Panc1 (cell line): ENCODE measurements around the gene CHSY1. TPM values are rescaled to one million over a fixed set of nuclear protein-coding genes. Genes with fewer than 3 reads are reported as not detected.

Source experiments
- ATAC-seq: fragments of 200-7000 bp; cut with Tn5 transposase; 2 replicates; pipeline ENCODE4 v1.9.1; 2020; ENCODE audit warnings: mild to moderate bottlenecking, moderate library complexity
- BruUV-seq: library from RNA; stranded (reverse); fragments of 400-500 nt; replicated peaks from 2 replicates; lab custom pipeline; 2021; lab: Mats Ljungman, UMichigan
- CTCF ChIA-PET: fragments of 300-600 bp; sonication (Branson Sonifier 250); formaldehyde crosslinking; loops from one replicate; lab custom pipeline; 2022; ENCODE audit warnings: antibody characterized with exemption; lab: Charles Lee
- POLR2A ChIA-PET: fragments of 300-600 bp; sonication (Branson Sonifier 250); formaldehyde crosslinking; loops from one replicate; lab custom pipeline; 2022; ENCODE audit warnings: antibody characterized with exemption; lab: Charles Lee
- DNase-seq: peaks from one replicate; pipeline ENCODE4 v3.0.0-alpha.2; 2010; ENCODE audit warnings: low read depth, low spot score
- H3K27ac ChIP-seq: 2 replicates; pipeline ENCODE4 v1.5.1; 2011; ENCODE audit warnings: mild to moderate bottlenecking, low read length, inconsistent platforms
- H3K27me3 ChIP-seq: fragments of 200-500 bp; sonication (Bioruptor generic); 2 replicates; pipeline ENCODE4 v1.6.0; 2014; ENCODE audit warnings: low read length, inconsistent platforms; ENCODE audit not compliant: control insufficient read depth, insufficient read depth
- H3K36me3 ChIP-seq: fragments of 200-500 bp; sonication (Bioruptor generic); 2 replicates; pipeline ENCODE4 v1.5.1; 2014; ENCODE audit warnings: inconsistent platforms, mild to moderate bottlenecking, low read length, moderate library complexity; ENCODE audit not compliant: control insufficient read depth, insufficient read depth
- H3K4me1 ChIP-seq: 2 replicates; pipeline ENCODE4 v1.5.1; 2011; ENCODE audit warnings: inconsistent platforms, mild to moderate bottlenecking, low read length, moderate library complexity; ENCODE audit not compliant: control insufficient read depth, insufficient read depth
- H3K4me3 ChIP-seq, 2 experiments: 2 replicates each; pipeline ENCODE4 v1.5.1; 2011 to 2012; ENCODE audit warnings: low read depth in 2 of 2, low read length in 2 of 2, mild to moderate bottlenecking in 2 of 2, inconsistent platforms in 1 of 2, moderate library complexity in 1 of 2
- H3K9me3 ChIP-seq: fragments of 200-500 bp; sonication (Bioruptor generic); 2 replicates; pipeline ENCODE4 v1.5.1; 2014; ENCODE audit warnings: low read depth, mild to moderate bottlenecking, inconsistent platforms, low read length, moderate library complexity; ENCODE audit not compliant: control insufficient read depth, insufficient read depth
- CTCF ChIP-seq: fragments of 450-650 bp; IDR thresholded peaks from 2 replicates; pipeline ENCODE4 v1.5.1; 2017; ENCODE audit warnings: mild to moderate bottlenecking
- POLR2AphosphoS5 ChIP-seq: IDR thresholded peaks from 2 replicates; pipeline ENCODE4 v1.6.1; 2012; ENCODE audit warnings: mild to moderate bottlenecking, low read depth, low read length, moderate library complexity
- REST ChIP-seq, 2 experiments: IDR thresholded peaks; 2 replicates each; pipeline ENCODE4 v1.6.1; 2011 to 2012; ENCODE audit warnings: low read depth in 2 of 2, control low read depth in 1 of 2, low read length in 1 of 2, mild to moderate bottlenecking in 1 of 2, moderate library complexity in 1 of 2; ENCODE audit not compliant: insufficient read depth in 1 of 2
- SIN3A ChIP-seq: IDR thresholded peaks from 2 replicates; pipeline ENCODE4 v1.6.1; 2012; ENCODE audit warnings: low read depth, mild to moderate bottlenecking, low read length, moderate library complexity, borderline replicate concordance; ENCODE audit not compliant: insufficient read depth
- TCF7L2 ChIP-seq: IDR thresholded peaks from 2 replicates; pipeline ENCODE4 v1.6.1; 2011; ENCODE audit warnings: mild to moderate bottlenecking, low read depth, low read length, inconsistent platforms
- in situ Hi-C: cut with HindIII; loops from 2 replicates; pipeline ENCODE4 v1.10.0; 2016; ENCODE audit warnings: low sequenced_read_pairs, low pct_unique_long_range_greater_than_20kb
- intact Hi-C: fragments of 100-400 bp; cut with micrococcal nuclease; formaldehyde crosslinking; loops from one replicate; pipeline ENCODE4 v1.10.0; 2022; ENCODE audit not compliant: unreplicated experiment
- total RNA-seq: library from RNA; stranded (reverse); gene quantifications from one replicate; pipeline ENCODE4 v1.2.1, GENCODE V29; 2021; ENCODE audit not compliant: unreplicated experiment

CHSY1 gene
- total RNA-seq, 1 experiment from 2014 or later, result 50.8 TPM

- DNase-seq (no peak), ATAC-seq (peak; percentile 92)
- H3K9me3 ChIP-seq, result no peaks in the 10 kb centered on the region
- POLR2A ChIA-PET, result no interaction called here
- intact Hi-C loops, result loop anchor here (5.0 kb wide), 2 partner anchors 197 to 282 kb away; no protein-coding TSS in a partner anchor
- H3K36me3 ChIP-seq, result peaks cover 25% of the 10 kb centered on the region
- BruUV-seq, result no TSS peak
- H3K27me3 ChIP-seq, result no peaks in the 10 kb centered on the region
- peaks cover 25% of the 10 kb centered on the region for H3K4me1 ChIP-seq
- CTCF ChIA-PET, result interaction anchor here (0.6 kb wide), 1 partner anchor 954 kb away, joined by 5 read pairs; no protein-coding TSS in a partner anchor
- TF ChIP-seq SIN3A (peak; percentile 98; the same call in 1 of the 2 replicates), POLR2AphosphoS5 (peak; percentile 88), CTCF (no peak), TCF7L2 (peak; percentile 63; the same call in 1 of the 2 replicates)
- H3K27ac ChIP-seq, result peak within 1 kb of the TSS; percentile 97
- in situ Hi-C loops, result no loop called here
- peak within 1 kb of the TSS; percentile 89 to 90 for H3K4me3 ChIP-seq
Measured at GRCh38 chr15:101294731-101295606, 43.1 kb upstream of the CHSY1 start, which contains the start of gene SNRPA1. Gene SNRPA1, minus strand, starts transcription at chr15:101295248. Its CDS starts 70 bp downstream, at chr15:101295178.

- DNase-seq (no peak), ATAC-seq (no peak)
- Histone ChIP-seq H3K27ac (peak overlapping the region; percentile 97), H3K27me3 (no peaks in the 10 kb centered on the region), H3K4me3 (peak overlapping the region; percentile 89 to 90), H3K9me3 (no peaks in the 10 kb centered on the region), H3K4me1 (peaks cover 23% of the 10 kb centered on the region), H3K36me3 (peaks cover 30% of the 10 kb centered on the region)
- in situ Hi-C loops (no loop called here), intact Hi-C loops (no loop called here)
- ChIA-PET POLR2A (interaction anchor here (0.6 kb wide), 1 partner anchor 8 kb away, joined by 3 read pairs; no protein-coding TSS in a partner anchor), CTCF (interaction anchor here (0.5 kb wide), 1 partner anchor 362 kb away, joined by 5 read pairs; no protein-coding TSS in a partner anchor)
- TSS peak; percentile 61 for BruUV-seq
- no peak for TF ChIP-seq REST (IDR thresholded peaks at IDR 0.05; ENCODE audit: insufficient read depth in 1 of 2, low read depth in 2 of 2, low read length in 1 of 2)
Measured at GRCh38 chr15:101293122-101293521, 41.3 kb upstream of the CHSY1 start.
